ENCODE measurements around the gene CDY1.
"Not testable (repeated sequence)": the region's sequence is repeated elsewhere in the genome, so short reads cannot be mapped to it uniquely, and the experiment has no call there.

- TF ChIP-seq, protein P1, sequence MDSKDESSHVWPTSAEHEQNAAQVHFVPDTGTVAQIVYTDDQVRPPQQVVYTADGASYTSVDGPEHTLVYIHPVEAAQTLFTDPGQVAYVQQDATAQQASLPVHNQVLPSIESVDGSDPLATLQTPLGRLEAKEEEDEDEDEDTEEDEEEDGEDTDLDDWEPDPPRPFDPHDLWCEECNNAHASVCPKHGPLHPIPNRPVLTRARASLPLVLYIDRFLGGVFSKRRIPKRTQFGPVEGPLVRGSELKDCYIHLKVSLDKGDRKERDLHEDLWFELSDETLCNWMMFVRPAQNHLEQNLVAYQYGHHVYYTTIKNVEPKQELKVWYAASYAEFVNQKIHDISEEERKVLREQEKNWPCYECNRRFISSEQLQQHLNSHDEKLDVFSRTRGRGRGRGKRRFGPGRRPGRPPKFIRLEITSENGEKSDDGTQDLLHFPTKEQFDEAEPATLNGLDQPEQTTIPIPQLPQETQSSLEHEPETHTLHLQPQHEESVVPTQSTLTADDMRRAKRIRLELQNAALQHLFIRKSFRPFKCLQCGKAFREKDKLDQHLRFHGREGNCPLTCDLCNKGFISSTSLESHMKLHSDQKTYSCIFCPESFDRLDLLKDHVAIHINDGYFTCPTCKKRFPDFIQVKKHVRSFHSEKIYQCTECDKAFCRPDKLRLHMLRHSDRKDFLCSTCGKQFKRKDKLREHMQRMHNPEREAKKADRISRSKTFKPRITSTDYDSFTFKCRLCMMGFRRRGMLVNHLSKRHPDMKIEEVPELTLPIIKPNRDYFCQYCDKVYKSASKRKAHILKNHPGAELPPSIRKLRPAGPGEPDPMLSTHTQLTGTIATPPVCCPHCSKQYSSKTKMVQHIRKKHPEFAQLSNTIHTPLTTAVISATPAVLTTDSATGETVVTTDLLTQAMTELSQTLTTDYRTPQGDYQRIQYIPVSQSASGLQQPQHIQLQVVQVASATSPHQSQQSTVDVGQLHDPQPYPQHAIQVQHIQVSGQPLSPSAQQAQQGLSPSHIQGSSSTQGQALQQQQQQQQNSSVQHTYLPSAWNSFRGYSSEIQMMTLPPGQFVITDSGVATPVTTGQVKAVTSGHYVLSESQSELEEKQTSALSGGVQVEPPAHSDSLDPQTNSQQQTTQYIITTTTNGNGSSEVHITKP (IDR thresholded peaks at IDR 0.05; ENCODE audit: partially characterized antibody) = not testable (repeated sequence)
- TF ChIP-seq TAF7 (tag; IDR thresholded peaks at IDR 0.05); ZNF384 (IDR thresholded peaks at IDR 0.05; ENCODE audit: low read depth, low read length); HMGXB4 (CRISPR knock-in tag; IDR thresholded peaks at IDR 0.05); TAF1 (IDR thresholded peaks at IDR 0.05; ENCODE audit: control insufficient read depth, extremely low read depth, insufficient read depth, low read length, severe bottlenecking); RBBP5 (IDR thresholded peaks at IDR 0.05; ENCODE audit: borderline replicate concordance, insufficient read depth, low read length, poor library complexity, severe bottlenecking): not testable (repeated sequence)
- TF ChIP-seq, protein P2, sequence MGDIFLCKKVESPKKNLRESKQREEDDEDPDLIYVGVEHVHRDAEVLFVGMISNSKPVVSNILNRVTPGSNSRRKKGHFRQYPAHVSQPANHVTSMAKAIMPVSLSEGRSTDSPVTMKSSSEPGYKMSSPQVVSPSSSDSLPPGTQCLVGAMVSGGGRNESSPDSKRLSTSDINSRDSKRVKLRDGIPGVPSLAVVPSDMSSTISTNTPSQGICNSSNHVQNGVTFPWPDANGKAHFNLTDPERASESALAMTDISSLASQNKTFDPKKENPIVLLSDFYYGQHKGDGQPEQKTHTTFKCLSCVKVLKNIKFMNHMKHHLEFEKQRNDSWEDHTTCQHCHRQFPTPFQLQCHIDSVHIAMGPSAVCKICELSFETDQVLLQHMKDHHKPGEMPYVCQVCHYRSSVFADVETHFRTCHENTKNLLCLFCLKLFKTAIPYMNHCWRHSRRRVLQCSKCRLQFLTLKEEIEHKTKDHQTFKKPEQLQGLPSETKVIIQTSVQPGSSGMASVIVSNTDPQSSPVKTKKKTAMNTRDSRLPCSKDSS (IDR thresholded peaks at IDR 0.05; ENCODE audit: low read depth, partially characterized antibody) = not testable (repeated sequence)
Observed at GRCh38 chrY:25621817-25622216, at the start of gene CDY1.
